Stimulated activated CD8-positive, alpha-beta memory T cell treated with anti-CD3 and anti-CD28 coated beads, Interleukin-7, amount 100 ng/mL, for 1 hour (primary cell): ENCODE measurements around the gene KDM7A.

Experiments used
- DNase-seq, 2 donors: peaks; one replicate each; pipeline ENCODE4 v3.0.0-alpha.2; 2020; ENCODE audit warnings: low read depth in 2 of 2

KDM7A gene

GRCh38 chr7:140084972-140085371 is 91.8 kb downstream of the KDM7A start:
- no peak for DNase-seq

GRCh38 chr7:140084142-140084655 is 92.6 kb downstream of the KDM7A start:
- DNase-seq: no peak

DNA sequence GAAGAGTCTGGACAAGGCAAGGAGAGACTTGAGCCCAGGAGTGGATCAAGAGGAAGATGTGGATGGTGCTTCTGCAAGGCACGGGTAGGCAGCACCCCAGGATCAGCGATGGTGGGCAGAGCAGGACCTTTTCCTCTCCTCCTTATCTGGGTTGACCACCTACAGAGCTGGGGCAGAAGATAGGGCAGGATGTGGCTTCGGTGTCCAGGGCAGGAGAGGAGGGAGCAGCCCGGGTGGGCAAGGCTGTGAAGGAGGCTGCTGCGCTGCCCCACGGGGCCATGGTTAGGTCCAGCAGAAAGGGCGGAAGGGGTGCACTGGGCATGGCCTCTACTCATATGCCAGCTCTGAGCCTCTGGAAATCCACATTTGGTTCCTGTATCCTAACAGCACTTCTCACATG is 94.0 kb downstream of the KDM7A start:
- DNase-seq: no peak

DNA sequence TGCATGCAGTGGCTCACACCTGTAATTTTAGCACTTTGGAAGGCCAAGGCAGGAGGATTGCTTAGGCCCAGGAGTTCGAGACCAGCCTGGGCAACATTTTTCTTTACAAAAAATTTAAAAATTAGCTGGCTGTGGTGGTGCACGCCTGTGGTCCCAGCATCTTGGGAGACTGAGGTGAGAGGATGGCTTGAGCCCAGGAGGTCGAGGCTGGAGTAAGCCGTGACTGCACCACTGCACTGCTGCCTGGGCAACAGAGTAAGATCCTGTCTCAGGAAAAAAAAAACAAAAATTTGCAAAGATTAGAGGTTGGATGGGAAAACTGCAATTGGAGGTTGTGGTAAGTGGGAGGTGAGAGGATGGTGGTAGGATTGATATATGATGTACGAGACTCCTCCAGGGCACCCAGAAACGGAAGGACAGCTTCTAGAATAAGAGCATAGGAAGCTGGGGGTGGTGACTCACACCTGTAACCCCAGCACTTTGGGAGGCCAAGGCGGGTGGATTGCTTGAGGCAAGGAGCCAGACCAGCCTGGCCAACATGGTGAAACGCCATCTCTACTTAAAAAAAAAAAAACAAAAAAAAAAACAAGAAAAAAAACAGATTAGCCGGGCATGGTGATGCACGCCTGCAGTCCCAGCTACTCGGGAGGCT is 94.9 kb downstream of the KDM7A start:
- DNase-seq: no peak

DNA sequence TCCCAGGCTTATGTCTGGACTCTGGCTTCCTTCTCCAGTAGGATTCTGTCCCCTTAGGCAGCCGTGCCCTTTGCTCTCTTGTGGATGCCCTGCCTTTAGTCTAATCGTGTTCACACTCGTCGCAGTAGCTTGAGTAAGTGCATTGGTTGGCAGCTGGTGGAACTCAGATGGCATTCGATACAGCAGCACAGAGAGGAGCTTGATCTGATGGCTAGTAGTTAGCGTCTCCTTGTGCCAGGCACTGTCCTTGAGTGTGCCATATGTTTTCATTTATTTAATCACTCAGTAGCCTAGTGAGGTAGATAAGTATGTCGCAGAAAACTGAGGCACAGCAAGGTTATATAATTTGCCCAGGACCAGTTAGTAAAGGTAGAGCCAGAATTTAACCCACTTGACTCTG is 95.9 kb downstream of the KDM7A start:
- DNase-seq: no peak

DNA sequence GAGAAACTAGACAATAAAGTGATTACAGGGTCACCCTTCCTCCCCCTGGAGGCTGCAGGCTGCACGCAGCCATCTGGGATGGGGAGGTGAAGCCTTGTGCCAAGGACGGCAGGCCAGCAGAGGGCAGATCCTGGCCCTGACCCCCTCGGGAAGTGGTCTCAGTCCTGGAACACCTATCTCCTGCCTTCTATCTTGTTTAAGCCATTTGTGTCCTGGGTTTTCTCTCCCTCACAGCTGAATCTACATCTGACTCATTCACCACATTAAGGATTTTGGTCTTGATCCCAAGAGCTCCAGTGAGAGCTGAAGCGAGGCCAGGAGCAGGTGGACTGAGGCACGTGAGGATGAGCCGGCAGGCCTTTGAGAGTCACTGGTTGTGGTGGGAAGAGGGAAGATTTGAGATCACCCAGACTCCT is 97.7 kb downstream of the KDM7A start:
- no peak for DNase-seq

DNA sequence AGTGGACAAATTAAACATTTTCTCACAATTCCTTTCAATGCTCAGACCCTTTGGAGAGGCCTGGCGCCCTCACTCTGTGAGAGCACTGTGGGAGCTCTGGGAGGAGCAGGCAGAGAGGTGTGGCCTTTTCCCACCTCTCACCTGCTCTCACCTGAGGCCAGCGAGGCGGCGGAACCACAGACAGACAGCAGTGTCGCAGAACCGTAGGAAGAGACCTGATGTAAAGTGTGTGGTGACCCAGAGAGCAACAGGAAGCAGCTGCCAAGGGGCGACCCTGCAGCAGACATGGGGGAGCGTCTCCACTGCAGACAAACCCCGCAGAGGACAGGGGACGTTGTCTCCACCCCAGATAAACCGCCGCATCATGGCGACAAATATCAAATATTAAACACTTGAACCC is 98.4 kb downstream of the KDM7A start:
- no peak for DNase-seq

DNA sequence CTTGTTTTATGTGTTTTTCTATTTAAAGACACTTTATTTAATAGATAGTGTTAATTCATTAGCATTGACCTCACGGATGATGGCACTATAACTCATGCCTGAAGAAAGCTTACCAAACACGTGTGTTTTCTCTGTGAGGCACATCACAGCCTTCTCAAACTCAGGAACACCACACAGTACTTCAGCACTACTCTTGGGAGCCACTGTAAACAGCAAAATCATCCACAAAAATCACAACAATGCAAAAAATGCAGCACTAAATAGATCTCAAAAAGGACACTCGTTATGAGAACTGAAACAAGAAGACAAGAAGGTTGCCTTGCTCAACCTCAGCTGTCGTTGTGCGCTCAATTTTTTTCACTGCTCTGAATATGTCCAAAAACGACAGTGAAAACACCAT is 102.0 kb downstream of the KDM7A start:
- no peak for DNase-seq

- no peak for DNase-seq
Measured at GRCh38 chr7:140070546-140070945, 106.2 kb downstream of the KDM7A start.

GRCh38 chr7:140069298-140069949 is 107.4 kb downstream of the KDM7A start:
- DNase-seq: no peak

GRCh38 chr7:140068033-140068432 is 108.8 kb downstream of the KDM7A start:
- DNase-seq: no peak

DNA sequence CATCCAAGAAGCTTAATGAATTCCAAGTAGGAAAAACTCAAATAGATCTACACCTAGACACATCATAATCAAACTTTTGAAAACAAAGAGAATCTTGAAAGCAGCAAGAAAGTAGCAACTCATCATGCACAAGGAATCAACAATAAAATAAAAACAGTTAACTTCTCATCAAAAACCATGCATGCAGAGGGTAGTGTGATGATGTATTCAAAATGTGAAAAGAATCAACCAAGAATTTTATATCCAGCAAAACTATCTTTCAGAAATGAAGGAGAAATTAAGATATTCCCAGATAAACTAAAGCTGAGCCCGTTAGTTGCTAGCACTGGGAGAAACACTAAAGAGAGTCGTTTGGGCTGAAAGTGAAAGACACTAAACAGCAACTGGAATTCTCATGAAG is 109.7 kb downstream of the KDM7A start:
- no peak for DNase-seq

DNA sequence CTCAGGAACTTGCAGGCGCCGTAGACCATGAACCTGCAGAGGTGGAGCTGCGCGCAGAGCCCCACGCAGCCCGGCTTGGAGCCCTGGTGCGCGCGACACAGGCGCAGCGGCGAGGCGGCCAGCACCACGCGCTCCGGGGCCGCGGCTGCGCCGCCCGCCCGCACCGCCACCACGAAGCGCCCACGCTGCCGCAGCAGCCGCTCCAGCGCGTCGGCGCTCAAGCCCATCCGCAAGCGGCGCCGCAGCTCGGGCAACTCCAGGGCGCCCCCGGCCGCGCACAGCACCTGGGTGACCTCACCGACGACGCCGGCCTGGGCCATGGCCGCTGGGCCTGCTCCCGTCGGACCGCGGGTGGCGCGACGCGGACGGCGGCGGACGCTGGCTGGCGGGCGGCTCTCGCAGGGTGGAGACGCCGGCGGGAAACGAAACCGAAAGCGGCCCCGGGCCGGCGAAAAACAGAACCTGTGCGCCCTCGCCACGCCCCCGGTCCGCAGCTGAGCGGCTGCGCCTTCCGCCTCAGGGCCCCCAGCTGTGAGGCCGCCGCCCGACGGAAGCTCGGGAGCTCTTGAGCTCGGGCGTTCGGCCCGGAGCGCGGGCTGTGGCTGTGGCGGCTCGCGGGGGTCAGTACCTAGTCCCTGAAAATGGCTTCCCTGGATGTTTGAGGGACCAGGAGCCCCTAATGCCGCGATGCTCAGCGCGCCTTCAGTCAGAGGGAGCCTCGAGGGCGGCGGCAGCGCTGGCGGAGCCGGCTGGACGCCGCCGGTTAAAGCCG is 114.1 kb downstream of the KDM7A start, which contains the start of gene PARP12:
TSS of gene PARP12 (minus strand) at position 424 of the 772 bp plus-strand sequence. CDS start at position 320, 104 bp downstream.
- DNase-seq: peak; percentile 81 to 82

GRCh38 chr7:140062118-140062527 is 114.7 kb downstream of the KDM7A start:
- peak in 1 of 2 donors; percentile 31 for DNase-seq

DNA sequence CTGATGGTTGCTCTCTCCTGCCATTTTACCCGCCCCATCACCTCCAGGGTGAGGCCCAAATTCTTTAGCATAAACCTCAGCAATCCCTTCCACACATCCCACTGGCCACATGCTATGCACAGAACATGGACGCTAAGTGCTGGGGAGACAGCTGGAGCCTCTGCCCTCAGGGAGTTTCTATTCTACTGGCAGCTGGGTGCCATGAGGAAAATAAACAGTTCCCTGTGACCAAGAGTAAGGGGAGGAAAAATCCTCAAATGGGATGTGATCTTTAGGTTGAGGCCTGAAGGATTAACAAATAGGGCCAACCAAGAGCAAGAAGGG is 115.2 kb downstream of the KDM7A start:
- no peak for DNase-seq

DNA sequence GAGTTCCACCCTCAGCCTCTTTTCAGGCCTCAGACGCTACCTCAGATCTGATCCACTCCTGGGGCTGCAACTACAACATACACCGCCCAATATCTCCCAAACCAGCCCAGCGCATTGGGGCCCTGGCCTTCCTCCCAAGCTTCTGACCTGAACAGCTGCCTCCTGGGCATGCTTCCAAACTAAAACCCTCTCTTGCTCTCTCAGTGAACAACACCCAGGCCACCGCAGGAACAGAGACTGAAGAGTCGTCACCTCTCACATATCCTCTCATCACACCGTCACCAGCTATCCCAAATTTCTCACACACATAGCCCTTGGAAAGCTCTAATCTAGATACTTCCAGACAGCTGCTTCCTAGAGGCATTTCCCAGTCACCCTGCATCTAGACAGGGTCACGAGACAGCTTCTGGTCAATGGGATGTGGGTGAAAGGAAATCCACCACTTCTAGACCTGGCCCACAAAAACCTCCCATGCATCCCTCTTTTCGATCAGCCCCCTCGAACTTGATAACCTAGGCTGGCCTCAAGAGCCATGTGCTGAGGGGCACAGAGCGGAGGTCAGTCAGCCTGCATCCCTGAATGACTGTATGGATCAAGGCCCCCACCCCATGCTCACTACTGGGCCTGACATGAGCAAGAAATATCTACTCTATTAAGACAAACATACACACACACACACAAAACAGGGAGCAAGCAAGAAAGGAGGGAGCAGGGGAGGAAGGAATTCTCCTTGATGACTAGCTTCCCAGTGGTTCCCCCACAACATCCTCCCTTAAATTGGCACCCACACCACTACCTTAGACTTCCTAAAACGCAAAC is 115.8 kb downstream of the KDM7A start:
- no peak for DNase-seq

GRCh38 chr7:140060243-140060630 is 116.5 kb downstream of the KDM7A start:
- DNase-seq: no peak

DNA sequence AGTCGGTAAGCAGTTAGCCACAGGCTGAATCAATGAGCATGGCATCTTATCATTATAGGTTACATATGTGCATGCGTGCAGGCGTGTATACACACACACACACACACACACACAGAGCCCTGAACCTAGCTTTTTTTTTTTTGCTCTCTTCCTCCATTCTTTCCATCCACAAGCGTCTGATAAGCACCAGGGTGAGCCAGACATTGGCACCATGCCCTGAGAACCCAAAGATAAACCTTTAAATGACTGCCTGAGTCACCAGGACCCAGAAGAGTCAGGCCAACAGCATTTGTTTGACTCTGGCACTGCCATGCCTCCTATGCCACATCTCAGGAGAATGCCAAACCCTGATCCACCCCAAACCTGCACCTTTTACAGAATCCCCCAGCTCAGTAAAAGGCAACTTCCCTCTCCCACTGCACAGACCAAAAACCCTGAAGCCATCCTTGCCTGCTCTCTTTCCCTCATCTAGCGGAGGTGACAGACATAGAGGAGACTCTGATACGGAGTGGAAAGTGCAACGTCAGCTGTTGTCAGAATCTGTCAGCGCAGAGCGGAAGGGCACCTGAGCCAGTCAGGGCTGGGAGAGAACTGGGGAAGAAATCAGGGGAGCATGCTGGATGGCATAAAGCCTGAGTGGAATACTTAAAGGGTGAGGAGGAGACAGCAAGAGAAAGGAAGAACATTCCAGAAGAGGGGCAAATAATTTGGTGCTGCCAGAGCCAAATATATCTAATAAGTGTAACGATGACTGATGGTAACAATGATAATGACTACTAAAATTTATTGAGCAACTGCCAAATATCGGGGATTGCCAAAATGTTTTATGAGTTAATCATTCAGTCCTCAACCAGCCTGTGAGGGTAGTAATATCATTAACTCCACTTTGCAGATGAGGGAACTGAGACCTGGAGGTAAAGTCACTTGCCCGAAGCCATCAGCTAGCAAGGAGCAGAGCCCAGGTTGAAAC is 117.2 kb downstream of the KDM7A start:
- no peak for DNase-seq

DNA sequence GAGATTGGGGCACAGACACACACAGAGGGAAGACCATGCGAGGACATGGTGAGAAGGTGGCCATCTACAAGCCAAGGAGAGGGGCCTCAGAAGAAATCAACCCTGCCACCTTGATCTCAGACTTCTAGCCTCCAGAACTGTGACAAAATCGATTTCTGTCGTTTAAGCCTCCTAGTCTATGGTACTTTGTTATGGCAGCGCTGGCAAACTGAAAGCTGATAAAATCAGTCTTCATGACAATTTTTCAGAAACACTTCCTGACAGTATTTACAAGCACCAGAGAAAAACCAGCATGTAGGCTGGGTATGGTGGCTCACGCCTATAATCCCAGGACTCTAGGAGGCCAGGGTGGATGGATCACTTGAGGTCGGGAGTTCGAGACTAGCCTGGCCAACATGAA is 118.3 kb downstream of the KDM7A start:
- DNase-seq: no peak

DNA sequence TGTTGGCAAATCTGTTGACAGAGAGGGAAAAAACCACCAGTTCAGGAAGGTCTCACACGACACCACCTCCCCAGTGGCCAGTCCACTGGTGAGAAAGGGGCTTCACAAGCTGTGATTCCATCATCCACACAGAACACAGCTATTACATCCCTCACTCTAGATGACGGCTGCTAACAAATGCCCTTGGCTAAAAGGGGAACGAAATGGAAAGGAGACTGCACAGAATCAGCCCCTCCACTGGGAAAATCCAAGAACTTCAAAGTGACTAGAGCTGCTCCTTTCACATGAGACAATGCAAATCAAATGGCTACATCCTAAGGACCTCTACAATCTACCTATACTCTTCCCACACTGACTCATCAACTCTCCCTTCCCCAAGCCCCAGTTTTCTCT is 119.6 kb downstream of the KDM7A start:
- DNase-seq: no peak
